ENCODE results near the gene CTNND2. TPM values are rescaled to one million over a fixed set of nuclear protein-coding genes. Genes with fewer than 3 reads are reported as not detected.
"Not testable (repeated sequence)": the region's sequence is repeated elsewhere in the genome, so short reads cannot be mapped to it uniquely, and the experiment has no call there.

CTNND2 gene
- total RNA-seq, 1 experiment from 2014 or later, result not detected

- H3K9me3 ChIP-seq (replicated peaks), result no peaks in the 10 kb centered on the region
- no peaks in the 10 kb centered on the region for H3K36me3 ChIP-seq
- 0 out of 2 replicates have a peak, but pooled peaks cover 3% of the 10 kb centered on the region for H3K27me3 ChIP-seq (replicated peaks)
- no peak for DNase-seq (ENCODE audit: low read depth in 1 of 2, low spot score in 2 of 2)
- no peaks in the 10 kb centered on the region for H3K4me1 ChIP-seq (replicated peaks)
- no peak overlapping the region for H3K27ac ChIP-seq
- H3K4me3 ChIP-seq, result no peak overlapping the region
These were observed 51.1 kb downstream of the CTNND2 start for GRCh38 chr5:11853140-11853539.

DNA sequence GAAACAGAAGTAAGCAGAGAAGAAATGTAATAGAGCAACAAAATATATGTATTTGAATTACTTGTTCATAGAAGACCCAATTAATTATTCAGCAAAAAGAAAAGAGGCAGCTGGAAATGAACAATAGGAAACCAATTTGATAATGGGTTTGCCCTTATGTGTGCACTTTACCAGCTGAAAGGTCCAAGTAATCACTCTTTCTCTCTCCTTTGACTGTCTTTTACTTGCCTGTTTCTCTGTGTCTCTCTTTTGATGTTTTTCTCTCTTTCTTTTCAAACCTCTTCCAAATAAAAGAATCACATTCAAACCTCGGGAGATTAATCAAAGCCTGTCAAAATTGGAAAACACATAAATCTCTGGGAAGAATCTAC, 51.5 kb downstream of the CTNND2 start:
- H3K4me1 ChIP-seq (replicated peaks), result no peaks in the 10 kb centered on the region
- H3K27me3 ChIP-seq (replicated peaks), result 0 out of 2 replicates have a peak, but pooled peaks cover 3% of the 10 kb centered on the region
- no peak overlapping the region for H3K27ac ChIP-seq
- no peaks in the 10 kb centered on the region for H3K9me3 ChIP-seq (replicated peaks)
- no peak overlapping the region for H3K4me3 ChIP-seq
- H3K36me3 ChIP-seq, result no peaks in the 10 kb centered on the region
- DNase-seq (ENCODE audit: low read depth in 1 of 2, low spot score in 2 of 2), result no peak

DNA sequence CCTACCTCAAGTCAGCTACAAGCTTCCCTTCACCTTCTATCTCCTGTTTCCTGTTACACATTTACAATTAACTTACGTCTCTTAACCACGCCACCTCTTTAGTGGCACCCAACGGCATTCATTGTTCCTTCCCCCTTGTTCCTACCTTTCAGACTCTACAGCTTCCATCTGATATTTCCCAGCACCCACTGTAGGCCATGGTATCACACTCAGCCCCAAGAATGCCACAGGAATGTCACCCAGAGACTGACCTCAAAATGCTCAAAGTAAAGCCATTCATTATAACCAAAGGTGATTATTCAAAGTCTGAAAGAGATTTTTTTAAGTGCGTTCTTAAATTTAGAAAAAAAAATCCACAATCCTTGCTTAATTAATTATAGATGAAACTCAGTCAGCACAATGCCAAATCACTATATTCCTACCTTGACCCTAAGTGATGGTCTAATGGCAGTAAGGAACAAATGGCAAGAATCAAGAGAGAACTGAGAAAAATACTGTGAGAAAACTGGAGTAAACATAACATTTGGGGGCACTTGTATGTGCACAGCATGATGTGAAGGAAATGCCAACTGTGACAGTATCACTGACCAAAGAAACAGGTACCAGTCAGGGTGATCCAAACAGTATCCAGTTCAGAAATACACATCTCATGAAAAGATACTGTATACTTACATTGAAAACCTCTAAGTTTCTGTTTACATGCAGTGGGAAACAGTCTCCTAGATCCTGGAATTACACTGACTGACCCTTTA, 52.1 kb downstream of the CTNND2 start:
- Histone ChIP-seq H3K27me3 (replicated peaks) (0 out of 2 replicates have a peak, but pooled peaks cover 3% of the 10 kb centered on the region), H3K27ac (no peak overlapping the region), H3K9me3 (replicated peaks) (no peaks in the 10 kb centered on the region), H3K4me3 (no peak overlapping the region), H3K36me3 (no peaks in the 10 kb centered on the region), H3K4me1 (replicated peaks) (no peaks in the 10 kb centered on the region)
- DNase-seq (ENCODE audit: low read depth in 1 of 2, low spot score in 2 of 2), result no peak

GRCh38 chr5:11851416-11851815, 52.8 kb downstream of the CTNND2 start:
- H3K4me3 ChIP-seq, result no peak overlapping the region
- 0 out of 2 replicates have a peak, but pooled peaks cover 3% of the 10 kb centered on the region for H3K27me3 ChIP-seq (replicated peaks)
- H3K4me1 ChIP-seq (replicated peaks), result no peaks in the 10 kb centered on the region
- no peaks in the 10 kb centered on the region for H3K36me3 ChIP-seq
- no peak for DNase-seq (ENCODE audit: low read depth in 1 of 2, low spot score in 2 of 2)
- H3K27ac ChIP-seq, result no peak overlapping the region
- no peaks in the 10 kb centered on the region for H3K9me3 ChIP-seq (replicated peaks)

- not testable (repeated sequence) for H3K36me3 ChIP-seq; H3K27me3 ChIP-seq (replicated peaks); H3K27ac ChIP-seq; H3K4me1 ChIP-seq (replicated peaks); DNase-seq (ENCODE audit: low read depth in 1 of 2, low spot score in 2 of 2); H3K4me3 ChIP-seq; H3K9me3 ChIP-seq (replicated peaks)
These were observed 75.7 kb downstream of the CTNND2 start for GRCh38 chr5:11828566-11828965.

GRCh38 chr5:11822598-11822997, 81.6 kb downstream of the CTNND2 start:
- Histone ChIP-seq H3K27ac (no peak overlapping the region), H3K27me3 (replicated peaks) (no peaks in the 10 kb centered on the region), H3K36me3 (no peaks in the 10 kb centered on the region), H3K9me3 (replicated peaks) (no peaks in the 10 kb centered on the region; the same call in 1 of the 2 replicates), H3K4me3 (no peak overlapping the region), H3K4me1 (replicated peaks) (no peaks in the 10 kb centered on the region)
- no peak for DNase-seq (ENCODE audit: low read depth in 1 of 2, low spot score in 2 of 2)

GRCh38 chr5:11815916-11816315, 88.3 kb downstream of the CTNND2 start:
- Histone ChIP-seq H3K9me3 (replicated peaks) (0 out of 2 replicates have a peak, but pooled peaks cover 2% of the 10 kb centered on the region), H3K4me3 (no peak overlapping the region), H3K27ac (no peak overlapping the region), H3K27me3 (replicated peaks) (no peaks in the 10 kb centered on the region), H3K36me3 (no peaks in the 10 kb centered on the region), H3K4me1 (replicated peaks) (no peaks in the 10 kb centered on the region)
- no peak for DNase-seq (ENCODE audit: low read depth in 1 of 2, low spot score in 2 of 2)

GRCh38 chr5:11815481-11815880, 88.8 kb downstream of the CTNND2 start:
- H3K9me3 ChIP-seq (replicated peaks), result 0 out of 2 replicates have a peak, but pooled peaks cover 2% of the 10 kb centered on the region
- H3K4me3 ChIP-seq, result no peak overlapping the region
- H3K4me1 ChIP-seq (replicated peaks), result no peaks in the 10 kb centered on the region
- H3K27ac ChIP-seq, result no peak overlapping the region
- H3K27me3 ChIP-seq (replicated peaks), result no peaks in the 10 kb centered on the region
- DNase-seq (ENCODE audit: low read depth in 1 of 2, low spot score in 2 of 2), result no peak
- H3K36me3 ChIP-seq, result no peaks in the 10 kb centered on the region

DNA sequence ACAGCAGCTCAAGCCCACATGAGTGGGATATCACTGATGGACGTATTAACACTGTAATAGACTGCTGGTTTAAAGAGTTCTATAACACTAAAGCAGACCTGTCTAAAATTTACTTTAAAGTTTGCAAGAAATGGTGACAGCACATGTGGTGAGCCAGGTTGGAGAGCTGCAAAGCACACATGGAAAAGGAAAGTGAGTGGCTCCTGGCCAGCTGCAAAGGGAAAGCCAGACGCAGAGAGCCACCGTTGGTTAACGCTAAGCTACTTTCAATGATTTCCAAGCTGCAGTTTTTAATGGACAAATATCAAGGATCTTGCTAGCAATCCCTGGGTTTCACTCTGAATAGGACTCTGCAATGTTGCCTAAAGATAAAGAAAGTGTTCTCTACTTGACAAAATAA, 89.9 kb downstream of the CTNND2 start:
- Histone ChIP-seq H3K4me1 (replicated peaks) (no peaks in the 10 kb centered on the region), H3K9me3 (replicated peaks) (0 out of 2 replicates have a peak, but pooled peaks cover 2% of the 10 kb centered on the region), H3K4me3 (no peak overlapping the region), H3K36me3 (no peaks in the 10 kb centered on the region), H3K27me3 (replicated peaks) (no peaks in the 10 kb centered on the region), H3K27ac (no peak overlapping the region)
- DNase-seq (ENCODE audit: low read depth in 1 of 2, low spot score in 2 of 2), result no peak

GRCh38 chr5:11809407-11809806, 94.8 kb downstream of the CTNND2 start:
- H3K4me1 ChIP-seq (replicated peaks), result no peaks in the 10 kb centered on the region
- no peak for DNase-seq (ENCODE audit: low read depth in 1 of 2, low spot score in 2 of 2)
- H3K36me3 ChIP-seq, result no peaks in the 10 kb centered on the region
- H3K9me3 ChIP-seq (replicated peaks), result 0 out of 2 replicates have a peak, but pooled peaks cover 2% of the 10 kb centered on the region
- no peak overlapping the region for H3K4me3 ChIP-seq
- H3K27ac ChIP-seq, result no peak overlapping the region
- no peaks in the 10 kb centered on the region for H3K27me3 ChIP-seq (replicated peaks)

DNA sequence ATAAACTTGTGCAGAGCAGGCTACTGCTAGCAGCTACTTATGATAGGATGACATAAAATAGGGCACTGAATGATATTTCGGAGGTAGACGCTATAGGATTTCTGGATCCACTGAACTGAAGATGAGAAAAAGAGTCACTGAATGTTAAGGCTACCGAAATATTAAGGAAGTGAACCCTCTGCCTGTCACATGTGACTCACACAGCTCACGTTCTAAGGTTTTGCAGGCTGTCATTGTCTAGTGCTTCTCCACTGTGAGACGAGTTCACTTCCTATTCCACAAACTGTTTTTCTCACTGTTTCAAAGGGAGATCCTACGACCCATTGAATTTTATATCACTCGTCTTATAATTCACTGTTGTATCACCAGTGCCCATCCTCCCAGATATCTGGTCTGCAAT, 100.8 kb downstream of the CTNND2 start:
- no peak for DNase-seq (ENCODE audit: low read depth in 1 of 2, low spot score in 2 of 2)
- no peak overlapping the region for H3K27ac ChIP-seq
- H3K4me1 ChIP-seq (replicated peaks), result no peaks in the 10 kb centered on the region
- H3K36me3 ChIP-seq, result no peaks in the 10 kb centered on the region
- no peaks in the 10 kb centered on the region for H3K27me3 ChIP-seq (replicated peaks)
- H3K9me3 ChIP-seq (replicated peaks), result no peaks in the 10 kb centered on the region
- no peak overlapping the region for H3K4me3 ChIP-seq

DNA sequence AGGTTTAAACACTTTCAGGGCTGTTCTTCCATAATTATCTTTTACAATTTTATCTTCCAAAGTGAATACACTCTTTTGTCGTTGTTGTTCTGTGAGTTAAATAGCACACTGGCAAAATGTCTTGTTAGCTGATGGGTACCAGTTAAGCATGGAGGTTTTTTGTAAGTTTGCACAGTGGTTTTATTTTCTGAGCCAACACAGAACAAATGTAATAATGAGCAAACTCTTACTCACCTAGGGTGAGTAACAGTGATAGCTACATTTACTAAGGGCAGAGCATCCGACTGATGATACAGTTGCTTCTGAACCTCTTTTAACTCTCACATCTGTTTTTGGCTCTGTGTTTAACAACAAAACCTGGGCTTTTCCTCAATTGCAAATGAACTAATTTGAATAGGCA, 103.2 kb downstream of the CTNND2 start:
- no peaks in the 10 kb centered on the region for H3K4me1 ChIP-seq (replicated peaks)
- H3K4me3 ChIP-seq, result no peak overlapping the region
- no peaks in the 10 kb centered on the region for H3K36me3 ChIP-seq
- no peak for DNase-seq (ENCODE audit: low read depth in 1 of 2, low spot score in 2 of 2)
- H3K27ac ChIP-seq, result no peak overlapping the region
- H3K9me3 ChIP-seq (replicated peaks), result no peaks in the 10 kb centered on the region
- no peaks in the 10 kb centered on the region for H3K27me3 ChIP-seq (replicated peaks)

- no peaks in the 10 kb centered on the region for H3K4me1 ChIP-seq (replicated peaks)
- H3K36me3 ChIP-seq, result no peaks in the 10 kb centered on the region
- no peak overlapping the region for H3K4me3 ChIP-seq
- no peak for DNase-seq (ENCODE audit: low read depth in 1 of 2, low spot score in 2 of 2)
- no peak overlapping the region for H3K27ac ChIP-seq
- H3K9me3 ChIP-seq (replicated peaks), result no peaks in the 10 kb centered on the region
- no peaks in the 10 kb centered on the region; the same call in 1 of the 2 replicates for H3K27me3 ChIP-seq (replicated peaks)
These were observed 107.1 kb downstream of the CTNND2 start for GRCh38 chr5:11797132-11797531.

DNA sequence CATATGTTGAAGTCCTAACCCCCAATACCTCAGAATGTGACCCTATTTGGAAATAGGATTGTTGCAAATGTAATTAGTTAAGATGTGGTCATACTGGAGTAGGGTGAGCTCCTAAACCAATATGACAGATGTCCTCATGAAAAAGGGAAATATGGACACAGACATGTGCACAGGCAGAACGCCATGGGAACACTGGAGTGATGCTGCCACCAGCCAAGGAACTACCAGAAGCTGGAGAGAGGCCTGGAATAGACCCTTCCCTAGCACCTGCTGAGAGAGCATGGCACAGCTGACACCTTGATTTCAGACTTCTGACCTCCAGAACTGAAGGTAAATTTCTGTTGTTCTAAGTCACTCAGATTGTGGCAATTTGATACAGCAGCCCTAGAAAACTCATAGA, 110.8 kb downstream of the CTNND2 start:
- DNase-seq (ENCODE audit: low read depth in 1 of 2, low spot score in 2 of 2), result no peak
- Histone ChIP-seq H3K4me3 (no peak overlapping the region), H3K36me3 (no peaks in the 10 kb centered on the region), H3K4me1 (replicated peaks) (no peaks in the 10 kb centered on the region), H3K27me3 (replicated peaks) (no peaks in the 10 kb centered on the region; the same call in 1 of the 2 replicates), H3K27ac (no peak overlapping the region), H3K9me3 (replicated peaks) (no peaks in the 10 kb centered on the region)

All from SJSA1 (cell line).